K562 (cell line): ENCODE measurements around the gene SRP54.

Experiments
- E2F3 ChIP-seq: fragments of 250-450 bp; sonication (Bioruptor Pico); IDR thresholded peaks from 2 replicates; pipeline ENCODE4 v1.4.0; 2020; ENCODE audit warnings: mild to moderate bottlenecking
- ELF4 ChIP-seq: fragments of 450-650 bp; formaldehyde crosslinking; IDR thresholded peaks from 2 replicates; pipeline ENCODE4 v1.4.0; 2022; ENCODE audit warnings: missing genetic modification characterization
- EP300 ChIP-seq: IDR thresholded peaks from 2 replicates; pipeline ENCODE4 v1.6.1; 2012; ENCODE audit warnings: low read length, improper control_type of control experiment
- FOXA3 ChIP-seq, 2 experiments: fragments of 450-650 bp in 1 of 2; sonication (generic) in 1 of 2; formaldehyde crosslinking; IDR thresholded peaks in 1 of 2; conservative IDR thresholded peaks in 1 of 2; 2 replicates each; pipeline versions ENCODE4 v1.4.0 to v1.8.0; 2020 to 2022; ENCODE audit warnings: mild to moderate bottlenecking in 2 of 2, missing genetic modification reagents in 1 of 2
- HDAC6 ChIP-seq: IDR thresholded peaks from 2 replicates; pipeline ENCODE4 v1.6.1; 2012; ENCODE audit warnings: low read depth, mild to moderate bottlenecking, control low read depth, inconsistent platforms, low read length, moderate library complexity
- JUND ChIP-seq, 2 experiments: IDR thresholded peaks; 2 replicates in 1 of 2; 3 replicates in 1 of 2; pipeline ENCODE4 v1.6.1; 2011; ENCODE audit warnings: borderline replicate concordance in 2 of 2, low read depth in 2 of 2, low read length in 2 of 2, improper control_type of control experiment in 1 of 2, missing biosample characterization in 1 of 2, missing genetic modification characterization in 1 of 2, missing genetic modification reagents in 1 of 2
- PHB2 ChIP-seq: fragments of 450-650 bp; IDR thresholded peaks from 2 replicates; pipeline ENCODE4 v1.6.1; 2017; ENCODE audit warnings: low read depth
- RFX5 ChIP-seq: IDR thresholded peaks from 2 replicates; pipeline ENCODE4 v1.6.1; 2011; ENCODE audit warnings: low read depth, mild to moderate bottlenecking, improper control_type of control experiment, low read length
- ZBTB34 ChIP-seq: fragments of 250-450 bp; sonication (Bioruptor Pico); IDR thresholded peaks from 2 replicates; pipeline ENCODE4 v1.8.0; 2021; ENCODE audit warnings: mild to moderate bottlenecking, moderate library complexity
- ZNF318 ChIP-seq, 2 experiments: fragments of 450-650 bp; IDR thresholded peaks; 2 replicates each; pipeline ENCODE4 v1.6.1; 2016; ENCODE audit warnings: mild to moderate bottlenecking in 2 of 2, borderline replicate concordance in 1 of 2, low read depth in 1 of 2, moderate library complexity in 1 of 2
- ZNF764 ChIP-seq: fragments of 250-450 bp; sonication (Bioruptor Pico); IDR thresholded peaks from 2 replicates; pipeline ENCODE4 v1.4.0; 2020; ENCODE audit warnings: low read depth, mild to moderate bottlenecking, moderate library complexity

- TF ChIP-seq ZBTB34 (CRISPR knock-in tag), result no peak
- TF ChIP-seq HDAC6, result no peak
- TF ChIP-seq ELF4 (CRISPR knock-in tag), result no peak
- TF ChIP-seq JUND (IDR thresholded peaks at IDR 0.05; ENCODE audit: borderline replicate concordance, low read depth, low read length), result no peak
- TF ChIP-seq JUND (tag; IDR thresholded peaks at IDR 0.05; ENCODE audit: borderline replicate concordance, low read depth, low read length), result no peak
- no peak for TF ChIP-seq ZNF764 (CRISPR knock-in tag)
- no peak for TF ChIP-seq EP300
- no peak for TF ChIP-seq E2F3 (CRISPR knock-in tag)
- TF ChIP-seq FOXA3 (CRISPR knock-in tag; conservative IDR thresholded peaks at IDR 0.05 in 1 of 2, IDR thresholded peaks at IDR 0.05 in 1 of 2), result no peak
- TF ChIP-seq ZNF318 (IDR thresholded peaks at IDR 0.05; ENCODE audit: borderline replicate concordance in 1 of 2, low read depth in 1 of 2), result no peak
- no peak for TF ChIP-seq PHB2
- TF ChIP-seq RFX5, result no peak
These were observed 16.4 kb upstream of the SRP54 start for GRCh38 chr14:34966413-34966812.
